PC-9 (cell line): Measurements from ENCODE around the gene ATP13A2. TPM values are rescaled to one million over a fixed set of nuclear protein-coding genes. Genes with fewer than 3 reads are reported as not detected.

Source experiments
- BruUV-seq: library from RNA; stranded (reverse); fragments of 400-500 nt; replicated peaks from 2 replicates; lab custom pipeline; 2021; lab: Mats Ljungman, UMichigan
- CTCF ChIA-PET: fragments of 300-600 bp; sonication (Branson Sonifier 250); formaldehyde crosslinking; loops from one replicate; lab custom pipeline; 2022; ENCODE audit warnings: antibody characterized with exemption; lab: Charles Lee
- POLR2A ChIA-PET: fragments of 300-600 bp; sonication (Branson Sonifier 250); formaldehyde crosslinking; loops from one replicate; lab custom pipeline; 2022; ENCODE audit warnings: antibody characterized with exemption; ENCODE audit not compliant: unreplicated experiment; lab: Charles Lee
- DNase-seq, 2 experiments: peaks; one replicate each; pipeline versions ENCODE4 v3.0.0 to v3.0.0-alpha.2; 2015 to 2022; ENCODE audit warnings: mixed read lengths in 1 of 2
- H2AFZ ChIP-seq: fragments of 200-600 bp; sonication (generic); 2 replicates; pipeline ENCODE4 v1.8.1; 2017; ENCODE audit warnings: antibody characterized with exemption
- H3F3A ChIP-seq: fragments of 200-600 bp; sonication (generic); 2 replicates; pipeline ENCODE4 v1.8.1; 2017; ENCODE audit warnings: antibody characterized with exemption, mild to moderate bottlenecking, low read depth; ENCODE audit not compliant: insufficient read depth
- H3K27ac ChIP-seq: fragments of 200-600 bp; sonication (generic); 2 replicates; pipeline ENCODE4 v1.6.1; 2016; ENCODE audit warnings: mixed run types
- H3K27me3 ChIP-seq: fragments of 200-600 bp; sonication (generic); 2 replicates; pipeline ENCODE4 v1.6.1; 2016; ENCODE audit warnings: low read depth, mixed run types; ENCODE audit not compliant: insufficient read depth
- H3K36me3 ChIP-seq: fragments of 200-600 bp; sonication (generic); 2 replicates; pipeline ENCODE4 v1.6.1; 2016; ENCODE audit warnings: low read depth, mixed run types
- H3K4me1 ChIP-seq: fragments of 200-600 bp; sonication (generic); replicated peaks from 2 replicates; pipeline ENCODE4 v1.6.1; 2016; ENCODE audit warnings: mixed run types; ENCODE audit not compliant: insufficient read depth
- H3K4me2 ChIP-seq: fragments of 200-600 bp; sonication (generic); 2 replicates; pipeline ENCODE4 v1.6.1; 2017; ENCODE audit warnings: mixed run types
- H3K4me3 ChIP-seq: fragments of 200-600 bp; sonication (generic); 2 replicates; pipeline ENCODE4 v1.6.1; 2016; ENCODE audit warnings: mixed run types
- H3K79me2 ChIP-seq: fragments of 200-600 bp; sonication (generic); 2 replicates; pipeline ENCODE4 v1.6.1; 2017; ENCODE audit warnings: low read depth, mixed run types
- H3K9me2 ChIP-seq: fragments of 200-600 bp; sonication (generic); 2 replicates; pipeline ENCODE4 v1.8.1; 2017; ENCODE audit warnings: mild to moderate bottlenecking; ENCODE audit not compliant: insufficient read depth
- H3K9me3 ChIP-seq: fragments of 200-600 bp; sonication (generic); 2 replicates; pipeline ENCODE4 v1.8.1; 2016; ENCODE audit warnings: low read depth; ENCODE audit not compliant: insufficient read depth
- H4K20me1 ChIP-seq: fragments of 200-600 bp; sonication (generic); 2 replicates; pipeline ENCODE4 v1.8.1; 2017; ENCODE audit not compliant: insufficient read depth
- EZH2 ChIP-seq: fragments of 200-600 bp; sonication (generic); IDR thresholded peaks from 2 replicates; pipeline ENCODE4 v1.8.0; 2017; ENCODE audit warnings: antibody characterized with exemption, low read depth
- intact Hi-C: fragments of 100-400 bp; cut with micrococcal nuclease; formaldehyde crosslinking; loops from one replicate; pipeline ENCODE4 v1.10.0; 2022; ENCODE audit not compliant: unreplicated experiment
- total RNA-seq: library from RNA; stranded (reverse); gene quantifications from 2 replicates; pipeline ENCODE4 v1.2.3, GENCODE V29; 2021
- TF ChIP-seq, protein P1 (sequence below): fragments of 200-600 bp; sonication (generic); conservative IDR thresholded peaks from 2 replicates; pipeline ENCODE4 v1.6.1; 2017; ENCODE audit warnings: mixed run types, antibody characterized with exemption, mild to moderate bottlenecking, moderate library complexity

ATP13A2 gene
- total RNA-seq, 1 experiment from 2014 or later, result 39.9 TPM

- POLR2A ChIA-PET, result no interaction called here
- intact Hi-C loops, result loop anchor here (1.0 to 5.0 kb wide), 3 partner anchors 95 to 425 kb away; no protein-coding TSS in a partner anchor
- H3K9me3 ChIP-seq, result no peaks in the 10 kb centered on the region
- CTCF ChIA-PET, result interaction anchor here (0.6 to 1.4 kb wide), 4 partner anchors 61 to 105 kb away, joined by 3 to 13 read pairs (median 6); no protein-coding TSS in a partner anchor
- no TSS peak for BruUV-seq
- no peak overlapping the region for H3K4me3 ChIP-seq
- H3F3A ChIP-seq, result peaks cover 5% of the 10 kb centered on the region; the same call in 1 of the 2 replicates
- no peak overlapping the region for H2AFZ ChIP-seq
- H3K9me2 ChIP-seq, result no peaks in the 10 kb centered on the region
- no peaks in the 10 kb centered on the region for H3K4me1 ChIP-seq
- no peak for DNase-seq
- peaks cover 7% of the 10 kb centered on the region; the same call in 1 of the 2 replicates for H3K36me3 ChIP-seq
- H3K4me2 ChIP-seq, result no peak overlapping the region
- no peaks in the 10 kb centered on the region for H3K27me3 ChIP-seq
- H3K79me2 ChIP-seq, result peaks cover 27% of the 10 kb centered on the region
- TF ChIP-seq, protein P1, sequence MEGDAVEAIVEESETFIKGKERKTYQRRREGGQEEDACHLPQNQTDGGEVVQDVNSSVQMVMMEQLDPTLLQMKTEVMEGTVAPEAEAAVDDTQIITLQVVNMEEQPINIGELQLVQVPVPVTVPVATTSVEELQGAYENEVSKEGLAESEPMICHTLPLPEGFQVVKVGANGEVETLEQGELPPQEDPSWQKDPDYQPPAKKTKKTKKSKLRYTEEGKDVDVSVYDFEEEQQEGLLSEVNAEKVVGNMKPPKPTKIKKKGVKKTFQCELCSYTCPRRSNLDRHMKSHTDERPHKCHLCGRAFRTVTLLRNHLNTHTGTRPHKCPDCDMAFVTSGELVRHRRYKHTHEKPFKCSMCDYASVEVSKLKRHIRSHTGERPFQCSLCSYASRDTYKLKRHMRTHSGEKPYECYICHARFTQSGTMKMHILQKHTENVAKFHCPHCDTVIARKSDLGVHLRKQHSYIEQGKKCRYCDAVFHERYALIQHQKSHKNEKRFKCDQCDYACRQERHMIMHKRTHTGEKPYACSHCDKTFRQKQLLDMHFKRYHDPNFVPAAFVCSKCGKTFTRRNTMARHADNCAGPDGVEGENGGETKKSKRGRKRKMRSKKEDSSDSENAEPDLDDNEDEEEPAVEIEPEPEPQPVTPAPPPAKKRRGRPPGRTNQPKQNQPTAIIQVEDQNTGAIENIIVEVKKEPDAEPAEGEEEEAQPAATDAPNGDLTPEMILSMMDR, result no peak
- no peak for TF ChIP-seq EZH2
- H4K20me1 ChIP-seq, result 0 out of 2 replicates have a peak, but pooled peaks cover 3% of the 10 kb centered on the region
- no peak overlapping the region for H3K27ac ChIP-seq
Observed at GRCh38 chr1:17046334-17046657, 34.6 kb upstream of the ATP13A2 start.

DNA sequence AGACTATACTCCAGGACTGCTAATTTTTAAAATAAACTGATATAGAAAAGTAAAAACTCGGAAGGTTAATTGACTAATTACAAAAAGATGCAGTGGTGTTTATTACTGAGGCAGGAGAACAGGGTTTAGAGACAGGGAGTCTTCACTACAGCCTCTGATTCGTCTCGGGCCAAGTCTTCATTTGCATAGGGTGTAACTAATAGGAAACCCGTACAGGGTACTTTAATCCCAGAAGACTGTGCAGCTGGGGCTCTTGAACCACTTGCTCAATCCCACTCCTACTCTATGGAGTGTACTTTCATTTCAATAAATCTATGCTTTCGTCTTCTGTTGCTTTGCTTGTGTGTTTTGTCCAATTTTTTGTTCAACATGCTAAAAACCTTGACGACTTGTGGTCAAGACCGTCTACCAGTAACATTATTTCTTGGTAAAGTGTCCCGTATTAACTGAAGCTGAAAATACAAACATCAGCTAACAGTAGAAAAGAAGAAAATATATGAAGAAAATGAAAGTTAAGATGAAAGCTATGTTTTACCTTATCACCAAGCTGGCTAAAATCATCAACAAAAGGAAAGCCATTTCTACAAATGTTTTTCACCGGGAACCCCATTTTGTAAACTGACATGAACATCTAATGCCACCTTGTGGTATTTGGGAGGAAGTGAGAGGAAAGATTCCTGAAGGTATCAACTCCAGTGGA is 34.1 kb upstream of the ATP13A2 start:
- no peaks in the 10 kb centered on the region for H3K9me2 ChIP-seq
- no TSS peak for BruUV-seq
- no peak overlapping the region for H3K4me3 ChIP-seq
- H2AFZ ChIP-seq, result no peak overlapping the region
- H3K79me2 ChIP-seq, result peaks cover 22% of the 10 kb centered on the region
- intact Hi-C loops, result loop anchor here (1.0 to 5.0 kb wide), 3 partner anchors 94 to 425 kb away; no protein-coding TSS in a partner anchor
- H3K4me2 ChIP-seq, result no peak overlapping the region
- H3K4me1 ChIP-seq, result no peaks in the 10 kb centered on the region
- no peaks in the 10 kb centered on the region for H3K27me3 ChIP-seq
- H3F3A ChIP-seq, result peaks cover 5% of the 10 kb centered on the region; the same call in 1 of the 2 replicates
- DNase-seq, result peak in 1 of 2 experiments; percentile 38
- H3K36me3 ChIP-seq, result peaks cover 2% of the 10 kb centered on the region; the same call in 1 of the 2 replicates
- TF ChIP-seq, protein P1, result peak; percentile 75
- no peak for TF ChIP-seq EZH2
- CTCF ChIA-PET, result interaction anchor here (0.6 to 1.4 kb wide), 4 partner anchors 61 to 104 kb away, joined by 3 to 13 read pairs (median 6); no protein-coding TSS in a partner anchor
- H3K9me3 ChIP-seq, result no peaks in the 10 kb centered on the region
- POLR2A ChIA-PET, result no interaction called here
- no peak overlapping the region for H3K27ac ChIP-seq
- 0 out of 2 replicates have a peak, but pooled peaks cover 3% of the 10 kb centered on the region for H4K20me1 ChIP-seq

DNA sequence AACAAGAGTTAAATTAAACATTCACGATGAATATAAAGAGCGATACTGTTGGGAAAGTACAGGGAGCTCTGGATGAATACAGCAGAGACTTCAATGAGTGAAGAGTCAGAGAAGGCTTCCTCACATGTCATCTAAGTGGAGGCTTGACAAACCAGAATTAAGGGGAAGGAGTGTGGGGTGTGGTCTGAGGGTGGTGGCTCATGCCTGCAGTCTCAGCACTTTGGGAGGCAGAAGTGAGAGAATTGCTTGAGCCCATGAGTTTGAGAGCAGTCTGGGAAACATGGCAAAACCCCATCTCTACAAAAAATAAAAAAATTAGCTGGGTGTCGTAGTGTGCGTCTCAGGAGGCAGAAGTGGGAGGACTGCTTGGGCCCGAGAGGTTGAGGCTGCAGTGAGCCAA is 33.4 kb upstream of the ATP13A2 start:
- peaks cover 18% of the 10 kb centered on the region for H3K79me2 ChIP-seq
- ChIA-PET POLR2A (no interaction called here), CTCF (no interaction called here)
- peaks cover 5% of the 10 kb centered on the region; the same call in 1 of the 2 replicates for H3F3A ChIP-seq
- BruUV-seq, result no TSS peak
- no peaks in the 10 kb centered on the region for H3K27me3 ChIP-seq
- no peak for DNase-seq
- H3K4me2 ChIP-seq, result no peak overlapping the region
- H3K36me3 ChIP-seq, result no peaks in the 10 kb centered on the region; the same call in 1 of the 2 replicates
- no peaks in the 10 kb centered on the region for H3K9me3 ChIP-seq
- H2AFZ ChIP-seq, result no peak overlapping the region
- H3K27ac ChIP-seq, result no peak overlapping the region
- H3K9me2 ChIP-seq, result no peaks in the 10 kb centered on the region
- TF ChIP-seq, protein P1, result no peak
- no peak for TF ChIP-seq EZH2
- no peak overlapping the region for H3K4me3 ChIP-seq
- intact Hi-C loops, result loop anchor here (5.0 kb wide), 1 partner anchor 133 kb away; no protein-coding TSS in a partner anchor
- 0 out of 2 replicates have a peak, but pooled peaks cover 3% of the 10 kb centered on the region for H4K20me1 ChIP-seq
- H3K4me1 ChIP-seq, result no peaks in the 10 kb centered on the region
